HG03460 (cell line): ENCODE results near the gene C19orf47.
"Not testable (repeated sequence)": the region's sequence is repeated elsewhere in the genome, so short reads cannot be mapped to it uniquely, and the experiment has no call there.

Source experiments
- ATAC-seq: cut with Tn5 transposase; IDR thresholded peaks from one replicate; pipeline ENCODE4 v1.9.1; 2021; ENCODE audit not compliant: unreplicated experiment

Gene C19orf47

GRCh38 chr19:40355975-40356680 lies 7.9 kb upstream of the C19orf47 start:
- no peak for ATAC-seq

GRCh38 chr19:40348961-40349507 lies 837 bp upstream of the C19orf47 start:
- ATAC-seq = no peak

GRCh38 chr19:40344422-40344821 lies 3.8 kb downstream of the C19orf47 start:
- ATAC-seq = no peak

GRCh38 chr19:40342644-40343311 lies 5.4 kb downstream of the C19orf47 start:
- no peak for ATAC-seq

GRCh38 chr19:40341601-40342482 lies 6.4 kb downstream of the C19orf47 start:
- ATAC-seq = no peak

GRCh38 chr19:40339018-40339728 lies 9.0 kb downstream of the C19orf47 start:
- no peak for ATAC-seq

GRCh38 chr19:40337594-40337993 lies 10.6 kb downstream of the C19orf47 start:
- no peak for ATAC-seq

GRCh38 chr19:40337107-40337506 lies 11.1 kb downstream of the C19orf47 start:
- ATAC-seq = no peak

- ATAC-seq = no peak
Measured at GRCh38 chr19:40336601-40336900, 11.6 kb downstream of the C19orf47 start.

GRCh38 chr19:40335855-40336600 lies 12.2 kb downstream of the C19orf47 start:
- no peak for ATAC-seq

GRCh38 chr19:40335101-40335500 lies 13.1 kb downstream of the C19orf47 start:
- ATAC-seq = no peak

GRCh38 chr19:40333083-40333482 lies 15.1 kb downstream of the C19orf47 start:
- ATAC-seq = not testable (repeated sequence)

- no peak for ATAC-seq
Measured at GRCh38 chr19:40332669-40333068, 15.5 kb downstream of the C19orf47 start.

- no peak for ATAC-seq
Measured at GRCh38 chr19:40331052-40331451, 17.1 kb downstream of the C19orf47 start.

- no peak for ATAC-seq
Measured at GRCh38 chr19:40326201-40326600, 22.0 kb downstream of the C19orf47 start.

GRCh38 chr19:40323705-40324104 lies 24.5 kb downstream of the C19orf47 start:
- no peak for ATAC-seq

- no peak for ATAC-seq
Measured at GRCh38 chr19:40322951-40323615, 25.1 kb downstream of the C19orf47 start.

- ATAC-seq = no peak
Measured at GRCh38 chr19:40322271-40322610, 26.0 kb downstream of the C19orf47 start.

GRCh38 chr19:40321566-40322270 lies 26.5 kb downstream of the C19orf47 start:
- no peak for ATAC-seq
